ENCODE results near the gene NAB1.
"Not testable (repeated sequence)": the region's sequence is repeated elsewhere in the genome, so short reads cannot be mapped to it uniquely, and the experiment has no call there.

DNA sequence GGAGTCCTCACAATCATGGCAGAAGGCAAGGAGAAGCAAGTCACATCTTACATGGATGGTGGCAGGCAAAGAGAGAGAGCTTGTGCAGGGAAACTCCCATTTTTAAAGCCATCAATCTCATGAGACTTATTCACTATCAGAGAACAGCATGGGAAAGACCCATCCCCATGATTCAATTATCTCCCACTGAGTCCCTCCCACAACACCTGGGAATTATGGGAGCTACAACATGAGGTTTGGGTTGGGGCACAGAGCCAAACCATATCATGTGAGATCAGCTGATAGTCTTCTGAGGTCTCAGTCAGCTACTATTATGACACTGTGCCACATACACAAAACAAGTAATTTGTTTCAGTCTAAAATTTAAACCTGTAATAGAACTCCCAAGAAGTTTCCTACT, 59.8 kb downstream of the NAB1 start:
- TF ChIP-seq CTCF, POLR2AphosphoS5 (IDR thresholded peaks at IDR 0.05): not testable (repeated sequence)

Measured in stomach (tissue), 4 donors.